NCI-H748 (cell line): Measurements from ENCODE around the gene ZSCAN16.

ENCODE experiments used
- DNase-seq: peaks from one replicate; lab custom pipeline; 2025; ENCODE audit not compliant: unreplicated experiment; lab: John Stamatoyannopoulos, UW

ZSCAN16 gene

DNA sequence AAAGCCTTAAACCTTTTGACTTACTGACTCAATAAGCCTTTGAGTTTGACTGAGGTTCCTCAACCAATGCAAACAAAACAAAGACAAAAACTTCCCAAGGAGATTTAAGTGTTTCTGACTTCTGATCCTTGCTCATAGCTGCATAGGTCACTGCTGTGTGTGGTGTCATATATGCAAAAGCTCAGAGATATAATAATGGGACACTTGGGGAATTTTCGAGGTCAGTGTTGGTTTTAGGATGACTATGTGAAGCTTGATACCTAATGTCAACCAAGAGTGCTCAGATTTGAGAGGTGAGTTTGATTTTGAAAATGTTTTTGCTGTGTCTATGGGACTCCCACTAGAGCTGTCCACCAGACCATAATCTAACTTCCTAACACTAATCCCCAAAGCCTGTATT, 43.5 kb downstream of the ZSCAN16 start:
- DNase-seq = no peak

DNA sequence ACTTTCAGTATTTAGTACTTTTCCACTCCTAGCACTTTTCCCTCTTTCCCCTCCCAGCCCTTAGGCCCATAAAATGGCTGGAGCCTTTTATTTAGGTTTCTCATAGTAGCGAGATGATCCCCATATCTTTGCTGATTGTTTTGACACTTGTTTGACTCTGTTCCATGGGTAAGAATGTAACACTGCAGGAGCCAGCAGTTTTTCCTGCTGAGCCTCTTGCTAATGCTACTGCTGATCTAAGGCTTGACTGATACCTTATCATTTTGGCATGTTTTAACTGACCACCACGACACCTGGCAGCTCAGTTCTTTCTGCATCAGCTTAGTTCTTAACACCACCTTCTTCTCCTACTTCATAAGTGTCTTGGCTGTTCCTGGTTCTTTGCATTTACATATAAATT, 46.9 kb downstream of the ZSCAN16 start:
- no peak for DNase-seq

DNA sequence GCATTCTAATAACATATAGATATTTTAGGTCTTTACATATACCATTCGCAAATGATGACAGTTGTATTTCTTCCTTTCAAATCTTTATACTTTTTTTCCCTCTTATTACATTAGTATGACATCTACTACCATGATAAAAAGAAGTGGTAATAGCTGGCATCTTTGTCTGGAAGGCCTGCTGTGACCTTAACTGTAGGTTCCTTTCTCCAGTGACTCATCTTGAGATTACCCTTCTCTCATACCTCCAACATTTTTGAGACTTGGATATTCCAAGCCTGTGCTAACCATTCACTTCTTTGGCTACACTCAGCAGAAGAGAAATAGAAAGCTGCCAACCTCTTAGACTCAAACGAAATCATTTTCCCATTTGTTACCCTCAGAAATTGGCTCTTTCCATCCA, 47.6 kb downstream of the ZSCAN16 start:
- DNase-seq = no peak

DNA sequence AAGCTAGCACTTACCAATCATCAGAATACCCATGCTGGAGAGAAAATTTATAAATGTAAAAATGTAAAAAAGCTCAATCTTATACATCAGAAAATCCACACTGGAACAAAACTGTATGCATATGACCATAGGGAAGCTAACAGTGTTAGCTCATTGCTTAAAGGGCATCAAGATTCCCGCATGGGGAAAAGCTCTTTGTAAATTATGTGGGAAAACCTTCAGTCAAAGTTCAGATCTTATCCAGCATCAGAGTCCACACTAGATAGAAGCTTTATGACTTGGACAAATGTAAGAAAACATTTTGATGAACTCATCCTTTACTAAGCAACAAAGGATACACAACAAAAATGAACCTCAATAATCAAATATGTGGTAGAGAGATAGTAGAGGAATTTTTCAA, 52.0 kb downstream of the ZSCAN16 start:
- no peak for DNase-seq
